ENCODE measurements around the gene RALY. TPM values are rescaled to one million over a fixed set of nuclear protein-coding genes. Genes with fewer than 3 reads are reported as not detected.

Gene RALY
- total RNA-seq, 1 donor from 2014 or later, result 92.4 TPM

- no peak for DNase-seq (ENCODE audit: low spot score)
Observed at GRCh38 chr20:34075647-34076046, 81.9 kb downstream of the RALY start.

- DNase-seq (ENCODE audit: low spot score), result no peak
Observed at GRCh38 chr20:34076952-34077351, 83.2 kb downstream of the RALY start.

- no peak for DNase-seq (ENCODE audit: low spot score)
Observed at GRCh38 chr20:34078540-34078939, 84.8 kb downstream of the RALY start.

- DNase-seq (ENCODE audit: low spot score), result no peak
Observed at GRCh38 chr20:34079818-34080217, 86.1 kb downstream of the RALY start.

GRCh38 chr20:34082232-34082887, 88.6 kb downstream of the RALY start:
- no peak for DNase-seq (ENCODE audit: low spot score)

- DNase-seq (ENCODE audit: low spot score), result no peak
Observed at GRCh38 chr20:34083137-34083536, 89.4 kb downstream of the RALY start.

- DNase-seq (ENCODE audit: low spot score), result no peak
Observed at GRCh38 chr20:34083781-34084180, 90.1 kb downstream of the RALY start.

- DNase-seq (ENCODE audit: low spot score), result no peak
Observed at GRCh38 chr20:34084227-34084923, 90.7 kb downstream of the RALY start.

GRCh38 chr20:34085544-34086040, 91.9 kb downstream of the RALY start:
- DNase-seq (ENCODE audit: low spot score), result no peak

- no peak for DNase-seq (ENCODE audit: low spot score)
Observed at GRCh38 chr20:34088305-34089174, 94.8 kb downstream of the RALY start.

- DNase-seq (ENCODE audit: low spot score), result no peak
Observed at GRCh38 chr20:34089175-34089479, 95.4 kb downstream of the RALY start.

- DNase-seq (ENCODE audit: low spot score), result no peak
Observed at GRCh38 chr20:34089655-34090345, 96.1 kb downstream of the RALY start.

- DNase-seq (ENCODE audit: low spot score), result no peak
Observed at GRCh38 chr20:34090645-34091044, 96.9 kb downstream of the RALY start.

GRCh38 chr20:34091637-34092200, 98.0 kb downstream of the RALY start:
- no peak for DNase-seq (ENCODE audit: low spot score)

GRCh38 chr20:34093895-34094294, 100.2 kb downstream of the RALY start:
- no peak for DNase-seq (ENCODE audit: low spot score)

GRCh38 chr20:34095825-34096224, 102.1 kb downstream of the RALY start:
- no peak for DNase-seq (ENCODE audit: low spot score)

GRCh38 chr20:34096699-34097444, 103.2 kb downstream of the RALY start:
- DNase-seq (ENCODE audit: low spot score), result no peak

GRCh38 chr20:34098570-34098969, 104.9 kb downstream of the RALY start:
- no peak for DNase-seq (ENCODE audit: low spot score)

- no peak for DNase-seq (ENCODE audit: low spot score)
Observed at GRCh38 chr20:34099675-34100074, 106.0 kb downstream of the RALY start.

- DNase-seq (ENCODE audit: low spot score), result no peak
Observed at GRCh38 chr20:34100576-34100975, 106.9 kb downstream of the RALY start.
